Kidney (tissue), 14 donors: Measurements from ENCODE around the gene SORCS2. TPM values are rescaled to one million over a fixed set of nuclear protein-coding genes. Genes with fewer than 3 reads are reported as not detected.
A peak's percentile ranks its signal among the peaks of the same experiment; 100 is the strongest.

ENCODE experiments used
- DNase-seq, 5 donors: peaks; one replicate each; pipeline ENCODE4 v3.0.0-alpha.2; 2013 to 2020
- FAIRE-seq: peaks from 2 replicates; lab custom pipeline; 2012; peaks lifted over from hg19 to GRCh38; lab: Jason Lieb, UNC
- H3K27ac ChIP-seq, 2 donors: one replicate each; pipeline ENCODE4 v1.7.0; 2013; ENCODE audit warnings: low read depth in 2 of 2, low read length in 2 of 2, inconsistent platforms in 1 of 2
- H3K27me3 ChIP-seq: one replicate; pipeline ENCODE4 v1.7.1; 2013; ENCODE audit warnings: low read length, inconsistent platforms; ENCODE audit not compliant: control insufficient read depth, insufficient read depth
- H3K36me3 ChIP-seq, 3 donors: one replicate each; pipeline versions ENCODE4 v1.7.0 to v1.7.1; 2013; ENCODE audit warnings: low read length in 3 of 3, control low read depth in 1 of 3, inconsistent platforms in 1 of 3; ENCODE audit not compliant: insufficient read depth in 3 of 3, control insufficient read depth in 2 of 3
- H3K4me1 ChIP-seq, 3 donors: one replicate each; pipeline versions ENCODE4 v1.7.0 to v1.7.1; 2013; ENCODE audit warnings: low read length in 3 of 3, inconsistent platforms in 1 of 3, low read depth in 1 of 3; ENCODE audit not compliant: control insufficient read depth in 2 of 3, insufficient read depth in 2 of 3
- H3K4me3 ChIP-seq, 3 donors: one replicate each; pipeline versions ENCODE4 v1.7.0 to v1.8.1; 2013; ENCODE audit warnings: low read length in 3 of 3, control low read depth in 1 of 3, inconsistent platforms in 1 of 3
- H3K9ac ChIP-seq, 3 donors: one replicate each; pipeline versions ENCODE4 v1.7.0 to v1.7.1; 2013; ENCODE audit warnings: low read length in 3 of 3, control low read depth in 1 of 3, inconsistent platforms in 1 of 3
- H3K9me3 ChIP-seq, 3 donors: one replicate each; pipeline versions ENCODE4 v1.7.0 to v1.7.1; 2013; ENCODE audit warnings: low read length in 3 of 3, control low read depth in 1 of 3, inconsistent platforms in 1 of 3; ENCODE audit not compliant: control insufficient read depth in 2 of 3, insufficient read depth in 1 of 3
- intact Hi-C: fragments of 100-400 bp; cut with DNase I; formaldehyde crosslinking; loops from one replicate; pipeline ENCODE4 v1.11.1; 2022
- polyA plus RNA-seq: library from polyadenylated mRNA; stranded (reverse); fragments of 350-450 nt; fragmentation: Illumina TruSeq; extraction: RNeasy Lipid Tissue Mini Kit (QIAGEN cat#74804); gene quantifications from one replicate; pipeline ENCODE4 v1.2.3, GENCODE V29; 2014; ENCODE audit warnings: low read depth, low replicate concordance; ENCODE audit not compliant: insufficient read depth
- total RNA-seq: library from RNA; stranded (reverse); fragmentation: NEBNext Ultra II Directional; extraction: Animal tissue kit (Norgen Biotek cat#: 25700); gene quantifications from one replicate; pipeline ENCODE4 v1.2.1, GENCODE V29; 2021
- TF ChIP-seq, protein P1 (sequence below): IDR thresholded peaks from 3 replicates; pipeline ENCODE4 v1.5.1; 2012; ENCODE audit warnings: mild to moderate bottlenecking, moderate library complexity, borderline replicate concordance; ENCODE audit not compliant: insufficient read depth; ENCODE audit errors: extremely low read depth
- donor health status: control.
- donor health status: control.
- donor health status: control.
- donor health status: control.
- donor health status: control.
- donor health status: DM: yes; HTN: yes; CAD: no.
- donor health status: Normal renal cell carcinoma (clear cell type).

The SORCS2 gene
- total and polyA plus RNA-seq, 2 donors from 2014 or later, result 6.1 to 9.1 TPM

DNA sequence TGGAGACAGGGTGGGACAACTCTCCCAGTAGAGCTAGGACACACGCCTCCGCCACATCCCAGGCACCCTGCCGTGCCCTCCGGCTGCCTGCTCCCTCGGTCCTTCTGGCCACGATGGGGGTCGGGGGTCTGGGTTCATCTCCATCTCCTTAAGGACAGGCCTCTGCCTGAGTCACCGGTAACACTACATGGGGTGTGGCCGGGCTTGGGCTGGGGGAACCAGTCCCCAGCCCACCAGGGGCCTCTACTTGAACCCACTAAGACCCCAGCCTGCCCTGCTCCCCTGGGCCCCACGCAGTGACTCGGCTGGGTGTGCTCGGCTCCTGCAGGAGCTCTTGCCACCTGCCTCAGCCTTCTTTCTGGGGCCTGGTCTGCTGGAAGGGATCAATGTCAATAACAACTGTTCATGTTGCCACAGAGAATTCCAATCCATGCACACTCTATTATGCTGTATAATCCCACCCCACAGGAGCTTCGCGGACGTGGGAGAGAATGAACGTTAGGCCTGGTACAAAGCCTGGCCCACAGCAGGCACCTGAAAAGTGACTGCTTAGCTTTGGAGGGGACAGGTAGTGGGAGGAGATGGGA is 420.1 kb downstream of the SORCS2 start:
- no peak overlapping the region for H3K4me3 ChIP-seq
- H3K9ac ChIP-seq, result no peak overlapping the region
- TF ChIP-seq, protein P1, sequence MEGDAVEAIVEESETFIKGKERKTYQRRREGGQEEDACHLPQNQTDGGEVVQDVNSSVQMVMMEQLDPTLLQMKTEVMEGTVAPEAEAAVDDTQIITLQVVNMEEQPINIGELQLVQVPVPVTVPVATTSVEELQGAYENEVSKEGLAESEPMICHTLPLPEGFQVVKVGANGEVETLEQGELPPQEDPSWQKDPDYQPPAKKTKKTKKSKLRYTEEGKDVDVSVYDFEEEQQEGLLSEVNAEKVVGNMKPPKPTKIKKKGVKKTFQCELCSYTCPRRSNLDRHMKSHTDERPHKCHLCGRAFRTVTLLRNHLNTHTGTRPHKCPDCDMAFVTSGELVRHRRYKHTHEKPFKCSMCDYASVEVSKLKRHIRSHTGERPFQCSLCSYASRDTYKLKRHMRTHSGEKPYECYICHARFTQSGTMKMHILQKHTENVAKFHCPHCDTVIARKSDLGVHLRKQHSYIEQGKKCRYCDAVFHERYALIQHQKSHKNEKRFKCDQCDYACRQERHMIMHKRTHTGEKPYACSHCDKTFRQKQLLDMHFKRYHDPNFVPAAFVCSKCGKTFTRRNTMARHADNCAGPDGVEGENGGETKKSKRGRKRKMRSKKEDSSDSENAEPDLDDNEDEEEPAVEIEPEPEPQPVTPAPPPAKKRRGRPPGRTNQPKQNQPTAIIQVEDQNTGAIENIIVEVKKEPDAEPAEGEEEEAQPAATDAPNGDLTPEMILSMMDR, result no peak
- intact Hi-C loops, result no loop called here
- H3K9me3 ChIP-seq, result no peaks in the 10 kb centered on the region
- H3K27me3 ChIP-seq, result no peaks in the 10 kb centered on the region
- H3K27ac ChIP-seq, result no peak overlapping the region
- no peaks in the 10 kb centered on the region for H3K36me3 ChIP-seq
- no peaks in the 10 kb centered on the region for H3K4me1 ChIP-seq
- DNase-seq (peak in 1 of 5 donors; percentile 46), FAIRE-seq (no peak)

DNA sequence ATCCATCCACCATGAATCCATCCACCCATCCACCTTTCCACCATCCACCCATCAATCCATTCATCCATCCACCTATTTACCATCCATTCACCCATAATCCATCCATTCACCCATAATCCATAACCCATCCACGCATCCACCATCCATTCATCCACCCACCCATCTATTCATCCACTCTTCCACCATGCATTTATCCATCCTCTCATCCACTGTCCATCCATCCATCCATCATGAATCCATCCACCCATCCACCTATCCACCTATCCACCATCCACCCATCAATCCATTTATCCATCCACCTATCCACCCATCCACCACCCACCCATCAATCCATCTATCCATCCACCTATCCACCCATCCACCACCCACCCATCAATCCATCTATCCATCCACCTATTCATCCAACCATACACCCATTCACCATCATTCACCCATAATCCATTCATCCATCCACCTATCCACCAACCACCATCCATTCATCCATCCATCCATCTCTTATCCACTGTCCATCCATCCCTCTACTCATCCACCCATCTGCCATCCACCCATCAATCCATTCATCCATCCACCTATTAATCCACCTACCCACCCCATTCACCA is 422.1 kb downstream of the SORCS2 start:
- Histone ChIP-seq H3K27ac (no peak overlapping the region), H3K9ac (no peak overlapping the region), H3K4me3 (no peak overlapping the region), H3K27me3 (no peaks in the 10 kb centered on the region), H3K4me1 (no peaks in the 10 kb centered on the region), H3K36me3 (no peaks in the 10 kb centered on the region), H3K9me3 (no peaks in the 10 kb centered on the region)
- intact Hi-C loops, result no loop called here
- TF ChIP-seq, protein P1, result no peak
- FAIRE-seq (no peak), DNase-seq (no peak)

DNA sequence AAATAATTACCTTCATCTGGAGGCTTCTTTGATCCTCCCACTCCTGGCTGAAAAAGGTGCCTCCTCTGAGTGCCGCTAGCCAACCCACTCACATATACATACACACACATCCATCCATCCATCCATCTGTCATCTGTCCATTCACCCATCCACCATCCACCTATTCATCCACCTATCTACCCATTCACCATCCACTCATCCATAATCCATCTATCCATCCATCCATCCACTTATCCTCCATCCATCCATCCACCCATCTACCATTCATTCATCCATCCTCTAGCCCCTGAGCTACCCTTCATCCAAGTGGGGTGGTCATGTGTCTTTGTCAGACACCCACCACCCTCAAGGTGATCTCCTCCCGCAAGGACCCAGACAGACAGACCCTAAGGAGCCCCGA is 423.9 kb downstream of the SORCS2 start:
- FAIRE-seq (no peak), DNase-seq (no peak)
- intact Hi-C loops, result no loop called here
- Histone ChIP-seq H3K27ac (no peak overlapping the region), H3K9ac (no peak overlapping the region), H3K4me3 (no peak overlapping the region), H3K9me3 (no peaks in the 10 kb centered on the region), H3K4me1 (no peaks in the 10 kb centered on the region), H3K36me3 (no peaks in the 10 kb centered on the region), H3K27me3 (no peaks in the 10 kb centered on the region)
- TF ChIP-seq, protein P1, result no peak

DNA sequence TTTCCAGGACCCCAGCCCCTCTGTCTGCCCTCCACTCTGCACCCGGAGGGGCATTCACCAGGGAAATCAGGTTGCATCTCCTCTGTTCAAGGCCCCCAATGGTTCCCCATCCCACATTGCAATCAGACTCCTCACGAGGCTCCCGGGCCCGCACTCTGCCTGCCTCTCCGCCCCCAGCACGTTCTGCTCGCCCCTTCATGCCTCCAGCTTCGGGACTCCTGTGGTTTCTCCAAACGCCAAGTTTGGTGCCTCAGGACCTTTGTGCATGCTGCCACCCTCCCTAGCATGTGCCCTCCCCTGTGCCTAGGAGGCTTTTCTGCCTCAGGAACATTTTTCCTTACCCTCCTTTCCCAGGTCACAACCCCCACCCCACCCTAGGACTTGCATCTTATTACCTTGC is 426.0 kb downstream of the SORCS2 start:
- no peaks in the 10 kb centered on the region for H3K9me3 ChIP-seq
- DNase-seq, result peak in 1 of 5 donors; percentile 51
- H3K36me3 ChIP-seq, result no peaks in the 10 kb centered on the region
- no peaks in the 10 kb centered on the region for H3K4me1 ChIP-seq
- no peak overlapping the region for H3K27ac ChIP-seq
- no peak overlapping the region for H3K9ac ChIP-seq
- intact Hi-C loops, result no loop called here
- TF ChIP-seq, protein P1, result no peak
- FAIRE-seq, result no peak
- no peak overlapping the region for H3K4me3 ChIP-seq
- no peaks in the 10 kb centered on the region for H3K27me3 ChIP-seq
